Fibroblast of upper back skin (primary cell): ENCODE results near the gene CACNA2D3.
"Not testable (repeated sequence)": the region's sequence is repeated elsewhere in the genome, so short reads cannot be mapped to it uniquely, and the experiment has no call there.

Source experiments
- DNase-seq: peaks from one replicate; pipeline ENCODE4 v3.0.0-alpha.2; 2013

The CACNA2D3 gene

GRCh38 chr3:55066551-55067047, 944.2 kb downstream of the CACNA2D3 start:
- peak; percentile 71 for DNase-seq

GRCh38 chr3:55069950-55070349, 947.6 kb downstream of the CACNA2D3 start:
- no peak for DNase-seq

GRCh38 chr3:55074796-55075195, 952.4 kb downstream of the CACNA2D3 start:
- DNase-seq, result no peak

- DNase-seq, result no peak
These were observed 953.5 kb downstream of the CACNA2D3 start for GRCh38 chr3:55075846-55076245.

- no peak for DNase-seq
These were observed 955.4 kb downstream of the CACNA2D3 start for GRCh38 chr3:55077726-55078125.

DNA sequence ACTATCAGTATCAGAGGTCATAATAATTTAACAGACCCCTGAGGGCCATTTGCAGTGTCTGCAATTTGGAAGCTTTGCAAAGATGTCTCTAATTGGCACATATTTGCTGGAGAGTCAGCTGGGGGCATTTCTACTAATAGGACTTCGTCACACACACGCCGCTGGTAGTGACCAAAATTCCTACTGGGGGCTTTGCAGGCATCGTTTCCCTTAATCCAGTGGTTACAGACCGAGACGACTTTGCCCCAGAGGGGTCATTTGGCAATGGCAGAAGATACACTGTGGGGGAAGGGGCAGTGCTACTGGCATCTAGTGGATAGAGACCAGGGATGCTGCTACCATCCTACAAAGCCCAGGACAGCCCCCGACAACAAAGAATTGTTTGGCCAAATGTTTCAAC, 956.5 kb downstream of the CACNA2D3 start:
- no peak for DNase-seq

DNA sequence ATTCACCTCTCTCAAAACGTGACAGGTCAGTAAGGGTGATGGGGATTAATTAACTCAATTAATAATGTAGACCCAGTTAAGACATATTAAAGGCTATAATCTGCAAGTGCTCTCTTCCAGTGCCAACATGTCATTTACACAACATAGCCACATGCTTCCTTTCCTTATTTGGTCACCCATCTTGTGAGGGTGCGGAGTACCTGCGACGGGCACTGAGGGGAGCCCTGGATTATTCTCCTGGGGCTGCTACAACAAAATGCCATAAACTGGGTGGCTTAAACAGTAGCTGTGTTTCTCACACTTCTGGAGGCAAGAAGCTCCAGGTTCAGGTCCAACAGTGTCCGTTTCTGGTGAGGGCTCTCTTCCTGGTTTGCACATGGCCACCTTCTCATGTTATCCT, 962.9 kb downstream of the CACNA2D3 start:
- DNase-seq, result no peak

DNA sequence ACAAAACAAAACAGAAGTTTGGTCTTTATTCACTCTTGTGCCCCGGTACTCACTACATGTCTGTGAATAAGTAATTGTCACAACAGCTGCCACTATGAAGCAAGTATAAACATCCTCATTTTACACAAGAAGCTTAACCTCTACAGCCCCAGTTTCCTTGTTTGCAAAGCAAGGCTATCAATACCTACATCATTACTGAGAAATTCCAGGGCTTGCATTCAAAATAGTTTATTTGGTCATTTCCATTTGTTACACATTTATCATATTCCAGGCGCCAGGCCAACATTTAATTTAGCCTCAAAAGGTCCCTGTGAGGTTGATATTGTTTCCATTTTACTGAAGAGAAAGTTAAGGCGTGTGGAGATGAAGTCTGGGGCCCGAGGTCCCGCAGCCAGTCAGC, 966.9 kb downstream of the CACNA2D3 start:
- DNase-seq, result peak; percentile 50

DNA sequence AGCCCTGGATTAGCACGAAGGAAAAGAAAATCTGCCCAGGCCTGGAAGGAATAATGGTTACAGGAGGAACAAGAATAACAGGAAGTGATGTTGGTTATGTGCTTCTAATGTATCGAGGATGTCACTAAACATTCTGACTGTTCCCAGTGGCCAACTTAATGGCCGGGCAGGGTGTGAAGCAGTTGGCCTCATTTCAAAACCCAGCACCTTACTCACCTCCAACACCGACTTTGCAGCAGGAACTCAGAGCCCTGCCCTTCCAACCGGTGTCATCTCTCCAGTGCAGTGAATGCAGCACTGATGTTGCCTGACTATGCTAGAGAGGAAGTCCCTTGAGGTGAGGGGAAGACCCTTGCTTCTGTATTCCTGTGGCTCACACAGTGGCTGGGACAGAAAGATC, 967.9 kb downstream of the CACNA2D3 start:
- no peak for DNase-seq

DNA sequence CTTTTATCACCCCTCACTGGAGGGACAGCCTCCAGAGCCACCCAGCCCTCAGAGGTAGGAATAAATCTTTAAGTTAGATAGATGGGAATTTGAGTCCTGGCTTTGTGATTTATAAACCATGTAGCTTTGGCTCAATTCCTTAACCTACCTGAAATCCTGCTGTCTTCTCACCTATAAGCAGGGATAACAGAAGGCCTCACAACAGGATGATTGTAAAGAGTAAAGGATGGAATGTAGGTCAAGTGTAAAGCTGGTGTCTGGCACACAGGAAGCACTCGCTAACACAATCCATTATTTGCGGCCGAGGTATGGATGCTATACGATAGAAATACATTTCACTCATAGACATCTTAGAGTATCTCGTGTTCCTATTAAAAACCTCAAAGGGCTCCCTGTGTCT, 968.4 kb downstream of the CACNA2D3 start:
- no peak for DNase-seq

DNA sequence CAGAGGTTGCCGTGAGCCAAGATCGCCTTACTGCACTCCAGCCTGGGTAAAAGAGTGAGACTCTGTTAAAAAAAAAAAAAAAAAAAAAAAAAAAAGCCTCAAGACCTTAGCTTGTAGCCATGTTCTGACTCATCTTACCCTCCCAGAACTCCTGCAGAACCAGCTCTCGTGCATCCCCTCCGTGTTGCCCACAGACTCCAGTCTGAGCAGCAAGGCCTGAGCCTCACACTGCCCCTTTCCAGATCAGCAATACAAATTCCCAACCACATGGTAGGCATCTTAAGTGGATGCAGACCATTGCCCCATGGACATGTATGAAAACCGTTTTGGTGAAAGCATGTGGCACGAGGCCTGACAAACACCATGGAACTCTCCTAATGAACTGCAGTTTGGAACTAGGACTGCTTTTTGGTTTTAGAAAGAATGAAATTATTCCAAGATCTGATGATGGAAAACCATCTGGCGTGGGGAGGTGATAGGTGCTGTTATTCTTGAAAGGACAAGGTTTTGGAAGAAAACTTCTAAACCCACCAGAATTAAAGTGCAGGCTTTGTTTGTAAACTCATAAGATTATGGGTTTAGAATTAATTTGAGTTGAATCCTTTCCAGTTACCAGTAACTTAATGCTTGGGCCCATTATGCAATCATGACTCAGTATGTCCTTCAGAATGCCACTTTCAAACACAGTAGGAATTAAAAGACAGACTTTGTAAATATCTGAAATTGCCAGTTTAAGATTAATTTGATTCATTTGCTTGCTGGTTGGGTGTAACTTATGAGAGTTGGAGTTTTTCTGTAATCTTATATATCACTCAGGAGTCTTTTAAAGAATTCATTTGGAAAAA, 969.3 kb downstream of the CACNA2D3 start:
- peak; percentile 43 for DNase-seq

DNA sequence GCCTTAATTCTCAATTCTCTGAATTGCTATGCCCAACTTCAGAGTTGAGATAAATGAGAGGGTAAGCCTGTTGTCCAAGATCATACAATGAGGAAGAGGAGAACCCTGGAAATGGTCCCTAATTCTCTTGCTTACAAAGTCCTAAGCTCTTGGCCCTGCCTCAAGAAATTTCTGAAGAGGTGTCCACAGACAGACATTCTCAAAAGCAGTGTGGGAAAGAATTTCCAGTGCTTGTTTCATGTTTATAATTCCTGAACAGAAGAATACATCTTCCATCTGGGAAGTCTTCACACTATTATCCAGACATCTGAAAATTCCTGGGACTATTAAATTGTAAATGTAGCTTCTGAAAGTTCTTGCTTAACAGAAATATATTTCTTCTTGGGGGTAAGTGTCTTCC, 972.3 kb downstream of the CACNA2D3 start:
- no peak for DNase-seq

- DNase-seq, result peak; percentile 16
These were observed 975.1 kb downstream of the CACNA2D3 start for GRCh38 chr3:55097441-55097840.

GRCh38 chr3:55105647-55106046, 983.3 kb downstream of the CACNA2D3 start:
- DNase-seq, result no peak

DNA sequence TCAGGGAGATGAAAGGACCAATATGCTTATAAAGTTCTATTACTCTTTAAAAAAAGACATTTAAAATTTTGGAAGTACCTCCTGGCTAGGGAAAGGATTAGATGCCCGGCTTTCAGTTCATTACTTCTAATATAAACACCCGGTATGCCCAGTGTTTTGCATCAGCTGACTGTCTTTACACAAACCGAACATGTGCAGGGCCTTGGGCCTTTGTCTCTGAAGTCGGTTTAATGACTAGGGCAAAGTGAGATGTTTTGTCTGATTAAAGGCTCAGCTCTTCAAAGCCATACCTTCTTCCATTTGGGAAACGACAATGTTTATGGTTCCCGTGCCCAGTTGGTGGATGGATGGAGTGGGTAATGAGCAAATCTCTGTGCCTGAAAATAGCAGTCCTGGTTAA, 984.8 kb downstream of the CACNA2D3 start:
- DNase-seq, result no peak

DNA sequence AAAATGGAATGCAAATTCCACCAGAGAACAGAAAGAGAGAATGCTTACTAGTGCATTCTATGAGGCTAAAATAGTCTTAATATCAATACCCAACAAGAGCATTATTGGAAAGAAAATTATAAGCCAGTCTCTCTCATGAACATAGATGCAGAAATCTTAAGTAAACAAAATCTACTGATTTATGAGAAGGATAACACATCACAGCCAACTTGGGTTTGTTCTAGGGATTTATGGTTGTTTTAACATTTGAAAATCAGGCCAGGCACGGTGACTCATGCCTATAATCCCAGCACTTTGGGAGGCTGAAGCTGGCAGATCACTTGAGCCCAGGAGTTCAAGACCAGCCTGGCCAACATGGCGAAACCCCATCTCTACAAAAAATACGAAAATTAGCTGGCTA, 989.6 kb downstream of the CACNA2D3 start:
- not testable (repeated sequence) for DNase-seq

- no peak for DNase-seq
These were observed 996.1 kb downstream of the CACNA2D3 start for GRCh38 chr3:55118451-55118850.

- no peak for DNase-seq
These were observed 996.9 kb downstream of the CACNA2D3 start for GRCh38 chr3:55119268-55119667.

GRCh38 chr3:55122312-55122711, 1000.0 kb downstream of the CACNA2D3 start:
- no peak for DNase-seq
